Astrocyte of the cerebellum (primary cell): Measurements from ENCODE around the gene MYL3.

Experiments used
- DNase-seq: peaks from one replicate; pipeline ENCODE4 v3.0.0-alpha.2; 2011; ENCODE audit warnings: low read depth
- H3K4me3 ChIP-seq: 2 replicates; pipeline ENCODE4 v1.5.1; 2011; ENCODE audit warnings: mild to moderate bottlenecking, low read depth, low read length, moderate library complexity
- in situ Hi-C: cut with HindIII; loops from 2 replicates; pipeline ENCODE4 v1.10.0; 2017; ENCODE audit warnings: low sequenced_read_pairs
- TF ChIP-seq, protein P1 (sequence below): IDR thresholded peaks from 2 replicates; pipeline ENCODE4 v1.5.1; 2012; ENCODE audit warnings: low read length, low read depth, moderate library complexity, mild to moderate bottlenecking; ENCODE audit errors: missing control alignments

The MYL3 gene

DNA sequence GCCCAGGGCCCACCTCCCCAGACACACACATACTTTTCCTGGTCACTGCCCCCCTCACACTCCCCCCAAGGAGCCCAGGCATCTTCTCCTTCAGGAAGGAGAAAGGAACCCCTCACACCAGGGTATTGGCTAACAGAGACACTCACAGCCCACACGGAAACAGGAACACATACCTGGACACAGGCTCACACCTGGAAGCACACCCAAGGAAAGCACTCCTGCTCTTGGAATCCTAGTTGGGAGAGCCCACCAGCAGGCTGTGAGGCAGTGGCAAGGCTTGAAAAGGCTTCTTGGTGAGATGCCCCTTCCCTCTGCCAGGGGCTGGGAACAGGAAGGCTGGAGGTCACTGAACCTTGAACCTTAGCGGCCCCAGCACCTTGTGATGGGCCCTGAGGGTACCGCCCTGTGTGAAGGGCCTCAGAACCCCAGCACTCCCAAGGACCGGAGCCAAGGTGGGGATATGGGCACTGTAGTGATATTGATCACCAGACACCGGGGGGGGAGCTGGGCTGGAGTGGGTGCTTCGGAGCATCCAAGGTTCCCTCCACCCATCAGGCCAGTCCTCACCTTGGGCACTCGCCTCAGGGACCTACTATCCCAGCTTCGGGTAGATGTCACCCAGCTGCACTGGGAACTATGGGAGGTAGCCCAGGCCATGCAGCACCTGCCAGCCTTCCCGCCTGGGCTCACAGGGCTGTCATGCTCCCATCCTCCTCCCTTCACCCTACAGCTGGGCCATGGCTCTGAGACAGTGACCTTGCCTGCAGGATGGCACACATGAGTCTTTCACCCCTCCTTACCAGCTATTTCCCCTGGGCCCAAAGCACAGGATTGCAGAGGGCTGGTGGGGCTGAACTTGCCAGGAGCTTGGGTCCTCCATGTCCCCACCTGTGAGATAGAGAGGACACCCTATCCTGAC is 16.4 kb downstream of the MYL3 start:
- TF ChIP-seq, protein P1, sequence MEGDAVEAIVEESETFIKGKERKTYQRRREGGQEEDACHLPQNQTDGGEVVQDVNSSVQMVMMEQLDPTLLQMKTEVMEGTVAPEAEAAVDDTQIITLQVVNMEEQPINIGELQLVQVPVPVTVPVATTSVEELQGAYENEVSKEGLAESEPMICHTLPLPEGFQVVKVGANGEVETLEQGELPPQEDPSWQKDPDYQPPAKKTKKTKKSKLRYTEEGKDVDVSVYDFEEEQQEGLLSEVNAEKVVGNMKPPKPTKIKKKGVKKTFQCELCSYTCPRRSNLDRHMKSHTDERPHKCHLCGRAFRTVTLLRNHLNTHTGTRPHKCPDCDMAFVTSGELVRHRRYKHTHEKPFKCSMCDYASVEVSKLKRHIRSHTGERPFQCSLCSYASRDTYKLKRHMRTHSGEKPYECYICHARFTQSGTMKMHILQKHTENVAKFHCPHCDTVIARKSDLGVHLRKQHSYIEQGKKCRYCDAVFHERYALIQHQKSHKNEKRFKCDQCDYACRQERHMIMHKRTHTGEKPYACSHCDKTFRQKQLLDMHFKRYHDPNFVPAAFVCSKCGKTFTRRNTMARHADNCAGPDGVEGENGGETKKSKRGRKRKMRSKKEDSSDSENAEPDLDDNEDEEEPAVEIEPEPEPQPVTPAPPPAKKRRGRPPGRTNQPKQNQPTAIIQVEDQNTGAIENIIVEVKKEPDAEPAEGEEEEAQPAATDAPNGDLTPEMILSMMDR, result no peak
- no peak for DNase-seq
- no peak overlapping the region for H3K4me3 ChIP-seq
- in situ Hi-C loops, result no loop called here

DNA sequence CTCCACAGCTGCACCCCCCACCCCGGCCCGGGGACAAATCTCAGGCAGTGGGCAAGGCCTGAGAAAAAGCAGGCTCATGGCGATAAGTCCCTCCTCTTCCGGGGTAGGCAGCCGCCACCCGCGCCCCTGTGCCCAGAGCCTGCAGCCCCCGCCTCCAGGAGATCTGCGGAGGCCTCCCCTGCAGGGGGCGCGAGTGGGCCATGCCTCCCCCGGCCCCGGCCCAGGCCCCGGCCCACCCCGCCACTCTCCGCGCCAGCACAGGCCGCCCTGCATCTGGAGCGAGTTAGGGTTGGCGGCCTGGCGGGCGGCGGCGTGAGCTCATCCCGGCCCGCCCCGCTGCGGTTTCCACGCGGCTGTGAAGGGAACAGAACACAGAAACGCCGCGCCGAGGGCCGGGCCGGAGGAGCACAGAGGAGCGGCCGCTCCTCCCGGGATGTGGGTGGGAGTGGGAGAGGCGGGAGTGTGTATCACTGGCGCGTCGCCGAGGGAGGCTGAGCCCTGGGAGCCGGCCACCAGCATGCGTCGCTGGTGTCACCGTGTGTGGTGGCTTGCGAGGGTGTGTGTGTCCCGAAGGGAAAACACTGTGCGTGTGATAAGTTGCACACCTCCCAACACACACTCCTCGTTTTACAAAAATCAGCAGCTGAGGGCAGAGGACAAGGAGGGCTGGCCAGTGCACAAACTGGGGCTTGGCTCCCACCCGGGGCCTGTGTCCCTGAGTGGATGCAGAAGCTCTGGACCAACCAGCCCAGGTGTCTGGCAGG is 17.2 kb downstream of the MYL3 start:
- TF ChIP-seq, protein P1, result peak; percentile 32
- DNase-seq, result peak; percentile 43
- in situ Hi-C loops, result no loop called here
- H3K4me3 ChIP-seq, result peak overlapping the region; percentile 35

DNA sequence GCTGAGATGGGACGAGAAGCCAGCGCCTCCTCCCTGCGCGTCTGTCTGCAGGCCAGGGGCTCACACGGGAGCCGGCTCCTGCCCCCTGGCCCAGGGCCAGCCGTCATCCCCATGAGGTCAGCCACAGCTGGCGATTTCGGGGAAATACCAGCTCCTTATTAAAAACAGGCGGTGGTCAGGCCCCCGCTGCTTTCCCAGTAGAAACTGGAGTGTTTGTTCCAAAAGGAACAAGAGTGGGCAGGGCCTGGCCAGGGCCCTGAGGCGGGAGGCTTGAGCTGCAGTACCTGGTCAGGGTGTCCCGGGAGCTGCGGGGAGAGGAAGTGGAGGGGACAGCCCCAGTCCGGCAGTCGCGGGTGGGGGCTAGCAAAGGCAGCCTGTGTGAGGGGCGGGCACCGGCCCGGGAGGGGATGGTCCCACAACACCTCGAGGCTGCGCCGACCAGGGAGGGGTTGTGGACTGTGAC is 17.8 kb downstream of the MYL3 start:
- in situ Hi-C loops, result no loop called here
- TF ChIP-seq, protein P1, result no peak
- DNase-seq, result peak; percentile 81
- H3K4me3 ChIP-seq, result peak overlapping the region; percentile 35

DNA sequence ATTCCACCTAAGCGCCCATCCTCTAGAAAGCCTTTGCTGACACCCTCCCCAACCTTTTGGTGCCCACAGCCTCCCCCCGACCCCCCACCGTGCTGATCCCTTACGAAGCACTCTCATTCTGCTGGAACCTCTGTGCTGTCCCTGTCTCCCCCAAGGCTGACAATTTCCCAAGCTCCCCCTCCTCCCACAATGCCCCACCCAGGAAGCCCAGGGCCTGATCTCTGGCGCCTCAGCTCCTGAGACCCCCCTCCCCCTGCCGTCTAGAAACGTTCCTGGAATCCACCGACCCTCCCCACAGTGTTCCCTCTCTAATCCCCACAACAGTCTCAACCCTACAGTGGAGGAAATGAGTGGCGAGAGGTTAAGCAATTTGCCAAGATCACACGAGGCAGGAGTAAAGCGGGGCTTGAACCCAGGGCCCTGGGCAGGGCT is 18.3 kb downstream of the MYL3 start:
- TF ChIP-seq, protein P1, result no peak
- DNase-seq, result no peak
- no peak overlapping the region for H3K4me3 ChIP-seq
- in situ Hi-C loops, result no loop called here

DNA sequence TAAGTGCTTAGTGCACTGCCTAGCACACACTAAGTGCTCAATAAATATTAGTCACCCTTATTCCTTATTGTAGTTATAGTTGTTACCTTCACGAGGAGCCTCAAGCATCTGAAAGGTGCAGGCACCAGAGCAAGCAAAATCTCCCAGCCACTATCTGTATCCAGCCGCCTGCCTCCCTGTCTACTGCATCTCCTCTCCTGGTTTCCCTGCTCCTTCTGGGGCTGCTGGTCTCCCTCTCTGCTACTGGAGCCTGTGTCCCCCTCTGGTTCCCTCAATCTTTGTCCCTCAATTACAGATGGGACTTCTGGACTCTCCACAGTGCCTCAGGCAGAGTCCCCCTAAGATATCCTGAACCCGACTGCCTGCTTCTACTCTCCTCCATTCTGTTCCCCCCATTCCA is 18.8 kb downstream of the MYL3 start:
- no peak overlapping the region for H3K4me3 ChIP-seq
- TF ChIP-seq, protein P1, result no peak
- DNase-seq, result no peak
- in situ Hi-C loops, result no loop called here

DNA sequence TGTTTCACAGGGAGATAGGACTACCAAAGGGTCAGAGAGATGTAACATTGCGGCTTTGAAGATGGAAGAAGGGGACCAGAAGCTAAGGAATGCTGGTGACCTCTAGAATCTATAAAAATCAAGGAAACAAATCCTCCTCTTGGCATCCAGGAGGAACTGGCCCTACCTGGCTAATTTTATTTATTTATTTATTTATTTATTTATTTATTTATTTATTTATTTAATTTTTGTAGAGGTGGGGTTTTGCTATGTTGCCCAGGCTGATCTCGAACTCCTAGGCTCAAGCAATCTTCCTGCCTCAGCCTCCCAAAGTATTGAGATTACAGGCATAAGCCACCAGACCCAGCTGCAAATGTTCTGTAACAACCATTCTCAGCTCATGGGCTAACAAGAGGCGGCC is 19.7 kb downstream of the MYL3 start:
- in situ Hi-C loops, result no loop called here
- no peak overlapping the region for H3K4me3 ChIP-seq
- TF ChIP-seq, protein P1, result no peak
- no peak for DNase-seq
